GM18519 (cell line): ENCODE measurements around the gene ZFAND4.
"Not testable (repeated sequence)": the region's sequence is repeated elsewhere in the genome, so short reads cannot be mapped to it uniquely, and the experiment has no call there.

Experiments
- ATAC-seq: cut with Tn5 transposase; IDR thresholded peaks from one replicate; pipeline ENCODE4 v1.9.1; 2021; ENCODE audit warnings: mild to moderate bottlenecking, moderate library complexity; ENCODE audit not compliant: unreplicated experiment, low FRiP score

ZFAND4 gene

DNA sequence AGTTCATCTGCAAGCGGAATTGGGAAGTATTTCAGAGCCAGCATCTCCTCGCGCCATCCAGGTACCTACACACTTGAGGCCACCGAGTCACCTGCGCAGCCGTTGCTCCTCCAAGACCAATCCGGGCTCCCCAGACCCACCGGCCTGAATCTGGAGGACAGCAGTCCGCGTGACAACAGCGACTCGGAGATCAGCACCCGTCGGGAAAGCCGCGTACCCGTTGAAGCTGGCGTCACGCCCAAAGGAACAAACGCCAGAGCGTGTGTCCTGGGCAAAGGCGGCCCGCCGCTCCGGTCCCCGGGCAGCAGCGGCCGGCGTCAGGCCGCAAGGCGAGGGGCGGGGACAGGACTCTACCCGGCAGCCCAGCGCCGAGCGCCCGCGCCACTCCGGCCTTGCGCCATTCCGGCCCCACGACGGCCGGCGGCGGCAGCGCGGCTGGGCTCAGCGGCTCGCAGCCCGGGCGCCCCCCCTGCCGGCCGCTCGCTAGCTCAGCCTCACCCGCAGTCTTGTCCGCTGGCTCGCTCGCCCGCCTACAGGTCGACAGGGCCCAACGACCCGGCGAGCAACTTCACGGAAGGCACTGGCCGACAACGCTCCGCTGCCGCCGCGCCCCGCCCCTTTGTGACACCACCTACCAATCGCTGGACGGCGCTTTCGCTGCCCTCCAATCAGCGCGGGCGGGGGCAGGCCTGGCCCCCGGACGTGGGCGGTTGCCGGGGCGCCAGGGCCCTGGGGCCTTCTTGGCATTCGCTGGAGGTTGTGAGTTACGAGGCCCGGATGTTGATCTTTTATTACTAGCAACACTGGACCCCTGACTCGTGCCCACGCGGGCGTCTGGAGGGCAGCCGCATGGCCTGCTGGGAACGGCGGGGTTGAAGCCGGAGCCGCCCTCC is at the start of gene ZFAND4:
TSS of gene ZFAND4 (minus strand) at position 592 of the 893 bp plus-strand sequence. CDS start 9,047 bp downstream, outside the sequence.
- peak; percentile 94 for ATAC-seq

DNA sequence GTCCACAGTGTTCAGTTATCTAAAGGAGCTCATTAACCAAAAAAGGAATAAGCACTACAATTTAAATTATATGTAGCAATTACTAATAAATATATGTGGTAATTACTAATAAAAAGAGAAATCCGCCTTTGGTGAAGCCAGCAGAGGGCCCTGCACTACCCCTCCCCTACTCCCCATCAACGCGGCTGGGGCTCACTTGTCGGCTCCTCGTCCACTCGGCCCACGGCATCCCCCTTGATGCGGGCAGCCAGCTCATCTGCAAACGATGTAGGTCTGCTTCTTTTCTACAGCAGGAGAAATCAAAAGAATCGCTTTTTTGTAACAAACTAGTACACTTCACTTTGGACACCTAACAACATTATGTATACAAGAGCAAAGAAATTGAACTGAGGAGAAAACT is 48.9 kb upstream of the ZFAND4 start:
- ATAC-seq: not testable (repeated sequence)

DNA sequence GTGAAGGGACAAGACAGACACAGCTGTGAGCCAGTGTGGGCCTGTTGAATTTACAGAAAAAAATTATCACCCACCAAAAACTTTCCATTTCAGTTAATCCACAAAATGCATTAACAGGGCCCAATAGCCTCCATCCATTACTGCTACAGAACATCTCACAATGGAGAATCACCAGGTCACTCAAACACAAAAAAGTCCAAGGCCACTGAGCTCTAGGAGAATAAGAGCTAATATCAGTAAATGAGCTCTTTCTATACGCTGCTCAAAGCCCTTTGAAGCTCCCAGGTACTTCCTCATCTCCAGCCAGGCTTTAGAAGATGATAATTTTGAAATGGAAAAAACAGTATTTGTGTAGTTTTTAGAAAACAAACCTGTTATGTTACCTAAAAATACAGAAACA is 45.1 kb upstream of the ZFAND4 start:
- not testable (repeated sequence) for ATAC-seq

DNA sequence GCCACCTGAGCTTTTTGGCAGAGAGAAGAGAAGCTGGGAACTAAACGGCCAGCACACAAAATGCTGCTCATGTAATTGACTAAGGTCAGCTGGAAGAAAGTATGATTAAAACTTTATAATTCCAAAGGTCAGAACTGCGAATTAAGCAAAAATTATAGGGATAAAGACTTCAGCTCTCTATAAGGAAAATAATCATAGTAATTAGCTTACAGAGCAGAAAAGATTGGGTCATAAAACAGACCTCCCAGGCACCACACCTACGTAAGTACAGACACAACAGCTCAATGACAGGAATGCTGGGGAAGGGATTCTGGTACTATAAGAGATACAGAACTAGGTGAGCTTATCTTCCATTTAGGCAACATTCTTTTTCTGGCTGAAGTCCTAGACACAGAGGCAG is 44.5 kb upstream of the ZFAND4 start:
- ATAC-seq: not testable (repeated sequence)

DNA sequence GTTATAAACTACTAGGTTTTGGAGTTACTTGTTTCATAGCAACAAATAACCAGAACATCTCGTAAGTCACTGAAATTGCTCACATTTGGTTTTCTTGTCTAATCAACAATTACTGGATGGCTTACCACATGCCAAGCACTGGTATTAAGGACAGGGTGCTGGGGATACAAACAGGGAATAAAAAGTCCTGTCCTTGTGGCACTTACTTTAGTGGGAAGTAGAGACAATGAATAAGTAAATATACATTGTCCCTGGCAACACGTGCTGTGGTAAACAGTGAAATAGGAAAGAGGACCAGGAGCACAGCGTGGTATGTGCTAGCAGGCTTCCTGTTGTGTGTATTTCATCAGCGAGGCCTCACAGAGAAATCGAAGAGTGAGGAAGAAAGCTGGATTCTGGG is 38.7 kb upstream of the ZFAND4 start:
- not testable (repeated sequence) for ATAC-seq

DNA sequence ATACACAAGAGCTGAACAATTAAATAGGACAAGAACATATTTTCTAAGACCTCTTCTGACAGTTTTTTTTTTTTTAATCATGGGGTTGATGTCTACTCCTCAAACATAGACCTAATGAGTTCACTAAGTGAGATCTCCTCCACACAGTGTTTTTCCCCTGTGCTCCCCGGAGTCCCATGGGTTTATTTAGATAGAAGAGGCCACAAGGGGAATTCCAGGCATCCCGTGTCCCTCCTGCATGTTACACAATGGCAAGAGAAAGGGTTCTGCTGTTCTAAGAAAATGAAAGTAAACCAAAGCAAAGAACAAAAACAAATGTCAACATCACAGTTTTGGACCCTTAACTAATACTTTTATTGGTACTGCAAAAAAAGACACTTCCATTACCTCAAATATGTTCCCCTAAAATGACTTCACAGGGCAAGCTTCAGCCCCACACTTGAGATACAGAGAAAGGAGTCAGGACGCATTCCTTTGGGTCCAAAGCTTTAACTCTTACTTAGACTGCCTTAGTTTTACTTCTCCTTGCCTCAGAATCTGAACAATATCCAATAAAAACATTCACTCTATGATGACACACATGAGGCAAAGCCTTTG is 37.7 kb upstream of the ZFAND4 start:
- not testable (repeated sequence) for ATAC-seq

DNA sequence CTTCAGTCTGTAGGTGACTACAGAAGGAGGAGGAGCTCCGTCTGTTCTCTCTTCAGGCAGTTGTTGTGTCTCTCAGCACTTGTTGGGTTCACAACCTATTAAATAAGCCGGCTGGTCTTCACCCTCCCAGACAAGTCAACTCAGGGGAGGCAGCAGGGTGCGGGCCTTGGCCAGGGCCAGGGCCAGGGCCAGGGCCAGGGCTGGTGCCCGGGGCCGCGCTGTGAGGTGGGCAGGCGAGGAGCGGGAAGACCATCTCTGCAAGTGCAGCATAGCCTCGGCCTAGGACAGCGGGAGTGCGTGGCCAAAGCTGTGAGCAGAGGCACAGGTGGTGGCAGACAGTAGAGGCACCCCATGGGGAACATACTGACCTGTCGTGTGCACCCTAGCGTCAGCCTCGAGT is 5.9 kb upstream of the ZFAND4 start:
- not testable (repeated sequence) for ATAC-seq

DNA sequence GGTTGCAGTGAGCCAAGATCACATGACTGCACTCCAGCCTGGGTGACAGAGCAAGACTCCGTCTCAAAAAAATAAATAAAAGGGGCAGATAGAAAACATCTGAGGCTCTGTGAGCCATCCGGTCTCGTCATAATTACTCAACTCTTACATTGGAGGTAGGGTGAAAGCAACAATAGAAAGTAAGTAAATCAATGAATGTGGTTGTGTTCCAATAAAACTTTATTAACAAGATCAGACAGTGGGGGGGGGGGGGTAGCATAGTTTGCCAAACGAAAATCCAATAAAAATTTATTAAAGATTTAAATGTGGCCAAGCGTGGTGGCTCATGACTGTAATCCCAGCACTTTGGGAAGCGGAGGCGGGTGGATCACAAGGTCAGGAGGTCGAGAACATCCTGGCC is 2.8 kb upstream of the ZFAND4 start:
- ATAC-seq: no peak

DNA sequence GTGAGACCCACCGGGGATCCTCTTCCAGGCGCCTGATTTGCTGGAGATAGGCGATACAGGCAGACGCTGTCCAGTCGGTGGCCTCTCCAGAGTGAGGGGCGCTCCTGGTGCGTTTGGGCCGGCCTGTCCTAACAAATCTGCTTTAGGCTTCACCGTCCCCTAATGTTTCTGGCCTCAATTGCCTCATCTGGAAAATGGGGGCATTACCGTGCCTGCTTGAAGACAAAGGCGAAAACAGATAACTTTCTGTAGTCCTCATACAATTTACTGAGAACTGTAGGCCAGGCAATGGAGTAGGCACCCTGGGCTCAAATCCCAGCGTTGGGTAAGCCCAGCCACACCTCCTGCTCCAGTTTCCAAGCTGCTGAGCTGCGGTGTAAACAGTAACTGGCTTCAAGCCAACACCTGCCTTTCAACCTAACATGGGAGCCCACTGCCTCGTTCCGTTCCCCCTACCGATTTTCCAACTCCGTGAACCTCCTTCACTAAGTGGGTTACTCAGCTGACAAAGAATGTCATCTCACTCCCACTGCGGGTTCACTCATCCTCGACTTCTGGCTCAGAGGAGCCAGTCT is 589 bp upstream of the ZFAND4 start:
- no peak for ATAC-seq

DNA sequence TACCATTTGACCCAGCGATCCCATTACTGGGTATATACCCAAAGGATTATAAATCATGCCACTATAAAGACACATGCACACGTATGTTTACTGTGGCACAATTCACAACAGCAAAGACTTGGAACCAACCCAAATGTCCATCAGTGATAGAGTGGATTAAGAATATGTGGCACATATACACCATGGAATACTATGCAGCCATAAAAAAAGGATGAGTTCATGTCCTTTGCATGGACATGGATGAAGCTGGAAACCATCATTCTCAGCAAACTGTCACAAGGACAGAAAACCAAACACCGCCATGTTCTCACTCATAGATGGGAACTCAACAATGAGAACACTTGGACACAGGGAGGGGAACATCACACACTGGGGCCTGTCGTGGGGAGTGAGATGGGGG is 1.3 kb downstream of the ZFAND4 start:
- ATAC-seq: not testable (repeated sequence)

DNA sequence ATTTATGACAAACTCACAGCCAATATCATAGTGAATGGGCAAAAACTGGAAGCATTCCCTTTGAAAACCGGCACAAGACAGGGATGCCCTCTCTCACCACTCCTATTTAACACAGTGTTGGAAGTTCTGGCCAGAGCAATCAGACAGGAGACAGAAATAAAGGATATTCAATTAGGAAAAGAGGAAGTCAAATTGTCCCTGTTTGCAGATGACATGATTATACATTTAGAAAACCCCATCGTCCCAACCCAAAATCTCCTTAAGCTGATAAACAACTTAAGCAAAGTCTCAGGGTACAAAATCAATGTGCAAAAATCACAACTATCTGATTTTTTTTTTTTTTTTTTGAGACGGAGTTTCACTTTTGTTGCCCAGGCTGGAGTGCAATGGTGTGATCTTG is 2.7 kb downstream of the ZFAND4 start:
- ATAC-seq: not testable (repeated sequence)

DNA sequence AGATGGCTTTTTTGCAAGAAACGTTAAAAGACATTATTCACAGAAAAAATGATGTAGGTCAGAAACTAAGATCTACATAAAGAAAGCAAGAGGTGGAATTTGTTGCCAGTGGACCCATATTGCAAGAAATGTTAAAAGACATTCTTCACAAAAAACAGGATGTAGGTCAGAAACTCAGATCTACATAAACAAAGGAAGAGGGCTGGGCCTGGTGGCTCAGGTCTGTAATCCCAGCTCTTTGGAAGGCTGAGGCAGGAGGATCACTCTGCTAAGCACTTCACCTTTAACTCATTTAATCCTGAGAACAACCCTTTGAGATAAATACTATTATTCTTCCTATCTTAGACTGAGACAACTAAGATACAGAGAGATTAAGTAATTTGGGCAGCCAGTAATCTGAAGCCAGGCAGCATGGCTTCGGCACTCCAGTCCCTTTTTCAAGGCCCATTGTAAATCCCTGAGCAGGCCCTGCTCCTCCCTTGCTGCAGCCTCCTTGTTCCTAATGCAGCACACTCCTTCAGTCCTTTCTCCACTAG is 11.6 kb downstream of the ZFAND4 start:
- ATAC-seq: no peak

DNA sequence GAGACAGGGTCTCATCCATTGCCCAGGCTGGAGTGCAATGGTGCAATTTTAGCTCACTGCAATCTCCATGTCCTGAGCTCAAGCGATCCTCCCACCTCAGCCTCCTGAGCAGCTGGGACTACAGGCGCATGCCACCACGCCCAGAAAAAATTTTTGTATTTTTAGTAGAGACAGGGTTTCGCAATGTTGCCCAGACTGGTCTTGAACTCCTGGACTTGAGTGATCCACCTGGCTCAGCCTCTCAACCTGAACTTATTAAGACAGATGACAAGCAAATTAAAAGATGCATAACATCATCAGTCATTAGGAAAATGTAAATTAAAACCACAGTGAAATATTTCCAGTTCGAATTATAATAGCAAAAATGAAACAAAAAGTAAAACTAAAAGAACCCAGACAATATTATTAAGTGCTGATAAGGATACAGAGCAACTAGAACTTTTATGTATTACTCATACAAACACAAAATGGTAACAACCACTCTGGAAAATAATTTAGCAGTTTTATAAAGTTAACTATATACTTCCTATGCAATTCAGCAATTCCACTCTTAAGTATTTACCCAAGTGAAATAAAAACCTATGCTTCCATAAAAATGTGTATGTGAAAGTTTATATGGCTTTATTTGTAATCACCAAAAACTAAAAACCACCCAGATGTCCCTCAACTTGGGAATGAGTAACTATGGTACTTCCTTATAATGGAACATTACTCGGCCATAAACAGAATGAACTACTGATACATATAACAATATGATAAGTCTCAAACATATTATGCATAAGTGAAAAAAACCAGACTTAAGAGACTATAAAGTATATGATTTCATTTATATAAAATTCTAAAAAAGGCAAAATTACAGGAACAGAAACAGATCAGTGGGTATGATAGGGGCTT is 15.3 kb downstream of the ZFAND4 start:
- ATAC-seq: no peak

DNA sequence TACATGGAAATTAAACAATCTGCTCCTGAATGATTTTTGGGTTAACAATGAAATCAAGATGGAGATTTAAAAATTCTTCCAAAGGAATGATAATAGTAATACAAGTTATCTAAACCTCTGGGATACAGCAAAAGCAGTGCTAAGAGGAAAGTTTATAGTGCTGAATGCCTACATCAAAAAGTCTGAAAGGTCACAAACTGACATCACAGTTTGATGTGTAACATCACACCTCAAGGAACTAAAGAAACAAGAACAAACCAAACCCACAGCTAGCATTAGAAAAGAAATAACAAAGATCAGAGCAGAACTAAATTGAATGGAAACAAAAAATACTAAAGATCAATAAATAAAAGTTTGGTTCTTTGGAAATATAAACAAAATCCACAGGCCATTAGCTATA is 17.4 kb downstream of the ZFAND4 start:
- ATAC-seq: no peak

DNA sequence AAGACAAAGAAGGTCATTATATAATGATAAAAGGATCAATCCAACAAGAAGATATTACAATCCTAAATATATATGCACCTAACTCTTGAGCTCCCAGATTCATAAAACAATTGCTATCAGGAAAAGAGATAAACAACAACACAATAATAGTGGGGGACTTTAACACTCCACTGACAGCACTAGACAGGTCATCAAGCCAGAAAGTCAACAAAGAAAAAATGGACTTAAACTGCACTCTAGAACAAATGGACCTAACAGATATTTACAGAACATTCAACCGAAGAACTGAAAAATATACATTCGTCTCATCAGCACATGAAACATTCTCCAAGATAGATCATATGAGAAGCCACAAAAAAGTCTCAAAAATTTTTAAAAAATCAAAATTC is 17.8 kb downstream of the ZFAND4 start:
- ATAC-seq: not testable (repeated sequence)

DNA sequence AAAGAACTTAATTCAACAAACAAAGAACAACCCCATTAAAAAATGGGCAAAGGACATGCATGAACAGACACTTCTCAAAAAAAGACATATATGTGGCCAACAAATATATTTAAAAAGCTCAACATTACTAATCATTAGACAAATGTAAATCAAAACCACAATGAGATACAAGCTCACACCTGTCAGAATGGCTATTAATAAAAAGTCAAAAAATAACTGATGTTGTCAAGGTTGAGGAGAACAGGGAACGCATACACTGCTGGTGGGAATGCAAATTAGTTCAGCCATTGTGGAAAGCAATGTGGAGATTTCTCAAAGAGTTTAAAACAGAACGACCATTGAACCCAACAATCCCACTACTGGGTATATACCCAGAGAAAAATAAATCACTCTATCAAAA is 19.1 kb downstream of the ZFAND4 start:
- no peak for ATAC-seq

DNA sequence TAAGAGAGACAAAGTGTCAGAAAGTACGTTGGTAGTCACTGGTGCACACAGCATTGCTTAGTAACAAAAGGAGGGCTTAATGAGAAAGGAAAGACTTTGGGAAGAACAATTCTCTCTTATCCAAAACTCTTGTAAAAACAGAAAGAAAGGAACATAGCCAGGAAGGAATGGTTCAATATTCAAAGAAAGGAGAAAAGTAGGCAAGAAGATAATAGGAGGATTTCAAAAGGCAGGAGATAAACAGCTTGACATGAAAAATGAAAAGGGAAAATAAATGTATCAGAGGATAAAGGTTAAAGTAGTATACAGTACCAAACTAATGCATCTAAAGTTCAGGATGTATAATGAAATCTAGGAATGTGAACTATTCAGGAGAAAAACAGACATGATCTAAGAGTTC is 20.1 kb downstream of the ZFAND4 start:
- no peak for ATAC-seq

DNA sequence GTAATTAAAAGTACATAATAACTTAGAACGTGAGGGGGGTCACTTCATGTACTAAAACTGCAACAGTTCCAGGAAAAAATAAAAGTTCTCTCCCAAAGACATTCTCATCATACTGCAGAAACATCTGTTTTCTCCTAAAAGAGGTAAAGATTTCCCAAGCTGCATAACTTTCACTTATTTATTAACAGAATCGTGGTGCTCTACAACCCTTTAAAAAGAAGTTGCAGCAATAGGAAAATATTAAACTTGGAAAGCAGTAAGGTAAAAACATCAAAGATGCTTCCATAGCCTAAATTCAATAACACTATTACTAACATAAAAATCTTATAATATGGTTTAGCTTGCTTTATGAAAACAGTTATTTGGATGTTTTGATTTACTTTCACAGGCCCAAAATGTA is 23.3 kb downstream of the ZFAND4 start:
- ATAC-seq: no peak

DNA sequence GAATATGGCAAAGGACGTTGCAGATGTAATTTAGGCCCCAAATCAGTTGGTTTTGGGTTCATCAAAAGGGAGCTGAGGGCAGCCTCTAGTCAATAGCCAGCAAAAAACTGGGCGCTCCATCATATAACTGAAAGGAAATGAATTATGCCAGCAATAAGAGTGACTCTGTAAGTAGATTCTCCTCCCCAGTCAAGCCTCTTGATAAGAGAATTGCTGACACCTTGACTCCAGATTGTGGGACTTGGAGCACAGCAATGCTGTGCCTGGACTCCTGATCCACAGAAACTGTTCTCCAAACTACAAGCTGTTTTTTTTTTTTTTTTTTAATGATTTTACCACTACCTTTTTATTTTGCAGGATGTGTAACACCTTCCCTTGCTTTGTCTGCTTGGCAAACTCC is 25.5 kb downstream of the ZFAND4 start:
- no peak for ATAC-seq

DNA sequence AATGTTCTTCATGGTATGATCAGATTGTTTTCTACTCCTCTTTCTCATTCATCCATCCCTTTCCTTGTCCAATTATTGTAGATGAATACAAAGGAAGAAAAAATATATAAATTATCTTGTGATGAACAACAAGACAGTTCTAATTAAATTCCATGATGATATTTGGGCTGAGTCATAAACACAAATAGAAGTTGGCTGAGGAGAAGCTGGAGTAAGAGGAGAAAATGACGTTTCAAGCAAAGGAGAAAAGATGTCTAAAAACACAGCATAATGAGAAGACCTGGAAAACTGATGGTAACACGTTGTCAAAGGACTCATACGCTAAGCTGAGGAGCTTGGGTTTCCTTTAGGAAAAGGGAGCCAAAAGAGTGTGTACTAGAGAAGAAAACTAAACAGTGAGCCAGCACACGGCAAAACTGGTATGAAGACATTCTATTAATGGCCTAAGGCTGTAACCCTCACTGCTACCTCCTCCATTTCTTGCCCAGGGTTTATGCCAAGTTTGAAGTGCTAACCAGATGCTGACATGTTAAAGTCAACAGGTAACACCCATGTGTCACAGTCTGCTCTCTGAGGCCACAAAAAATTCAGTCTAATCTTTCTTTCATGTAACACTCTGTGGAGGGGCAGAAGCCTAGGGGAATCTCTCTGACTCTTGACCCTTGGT is 26.1 kb downstream of the ZFAND4 start:
- ATAC-seq: no peak
